UCSD-AML1 (cell line): ENCODE measurements around the gene ASPSCR1.

ENCODE experiments used
- DNase-seq: peaks from one replicate; lab custom pipeline; 2025; ENCODE audit not compliant: unreplicated experiment; lab: John Stamatoyannopoulos, UW

Gene ASPSCR1

DNA sequence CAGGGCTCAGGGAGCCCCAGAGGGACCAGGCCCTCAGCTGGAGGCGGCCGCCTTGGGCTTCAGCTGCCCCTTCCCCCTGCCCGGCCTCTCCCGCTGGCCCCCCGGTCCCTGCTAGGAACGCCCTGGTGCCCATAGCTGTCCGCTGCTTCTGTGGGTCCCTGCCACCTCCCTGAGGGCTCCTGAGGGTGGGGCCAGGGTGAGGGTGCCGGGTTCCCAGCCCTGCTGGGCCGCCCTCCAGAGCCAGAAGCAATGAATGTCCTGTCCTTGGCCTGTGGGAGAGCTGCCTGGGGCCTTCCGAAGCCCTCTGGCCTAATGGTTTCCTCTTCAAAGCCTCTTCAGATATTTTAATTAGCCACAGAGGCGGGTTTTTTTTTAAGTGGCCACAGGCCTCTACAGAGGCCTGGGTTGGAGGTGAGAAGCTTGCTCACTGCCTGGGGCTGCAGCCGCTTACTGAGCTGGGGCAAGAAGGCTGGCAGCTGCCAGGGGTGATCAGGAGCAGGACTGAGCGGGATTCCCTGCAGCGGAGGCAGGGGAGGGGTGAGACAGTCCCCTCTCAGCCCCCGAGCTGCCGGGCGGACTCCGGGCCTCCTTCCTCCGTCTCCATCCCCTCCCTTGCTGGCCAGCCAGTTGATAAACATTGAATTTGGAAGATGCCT lies 35.3 kb downstream of the ASPSCR1 start:
- DNase-seq = no peak

DNA sequence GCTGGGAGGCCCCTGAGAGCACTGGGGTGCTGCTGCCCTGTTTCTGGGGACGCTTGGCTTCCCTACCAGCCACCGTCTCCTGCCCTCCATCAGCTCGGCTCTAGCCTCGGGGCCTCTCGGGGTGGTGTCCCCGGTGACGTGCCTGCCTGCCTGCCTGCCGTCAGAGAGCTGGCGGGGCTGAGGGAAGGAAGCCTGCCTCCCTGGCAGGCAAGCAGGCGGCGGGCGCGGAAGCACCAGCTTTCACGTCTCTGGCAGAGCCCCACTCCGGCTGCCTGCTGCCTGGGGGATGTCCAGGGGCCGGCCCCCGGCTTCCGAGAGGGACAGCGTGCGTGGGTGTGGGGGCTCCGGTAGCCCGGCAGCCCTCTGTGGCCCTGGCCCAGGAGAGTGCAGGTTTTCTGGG lies 35.9 kb downstream of the ASPSCR1 start:
- no peak for DNase-seq

DNA sequence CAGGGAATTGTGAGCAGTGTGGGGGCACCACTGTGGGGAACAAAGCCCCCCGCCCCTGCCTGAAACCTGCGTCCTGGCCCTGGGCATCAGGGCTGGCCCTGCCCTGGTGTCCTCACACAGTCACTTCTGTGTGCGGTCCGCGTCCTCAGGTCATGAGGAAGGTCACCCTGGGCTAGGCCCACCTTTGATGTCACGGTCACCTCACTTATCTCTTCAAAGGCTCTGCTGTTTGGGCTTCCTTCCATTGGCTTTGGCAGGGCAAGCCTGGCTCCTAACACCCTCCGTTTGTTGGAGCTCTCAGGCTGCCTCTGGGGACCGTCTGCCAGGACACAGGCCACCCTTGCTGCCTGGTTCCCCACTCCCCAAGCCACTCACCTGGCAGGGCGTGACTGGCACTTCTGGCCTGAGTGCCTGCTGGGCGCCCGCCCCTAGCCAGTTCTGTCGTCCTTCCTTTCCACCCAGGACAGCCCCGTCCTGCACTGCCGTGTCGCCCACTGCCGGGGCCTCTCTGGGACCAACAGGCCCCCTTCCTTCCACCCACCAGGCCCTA lies 36.4 kb downstream of the ASPSCR1 start:
- no peak for DNase-seq

DNA sequence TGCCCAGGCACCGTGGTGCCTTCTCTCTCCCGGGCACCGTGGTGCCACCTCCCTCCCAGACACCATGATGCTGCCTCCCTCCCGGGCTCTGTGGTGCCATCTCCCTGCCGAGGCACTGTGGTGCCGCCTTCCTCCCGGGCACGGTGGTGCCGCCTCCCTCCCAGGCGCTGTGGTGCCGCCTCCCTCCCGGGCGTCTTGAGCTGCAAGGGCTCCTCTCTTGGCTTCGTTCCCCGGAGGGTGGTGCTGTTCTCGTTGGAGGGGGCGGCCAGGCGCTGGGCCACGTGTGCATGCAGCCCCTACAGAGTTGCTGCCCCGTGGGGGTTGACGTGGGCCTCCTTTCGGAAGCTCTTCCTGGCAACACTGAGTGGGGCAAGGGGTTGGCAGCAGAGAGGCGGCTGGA lies 37.0 kb downstream of the ASPSCR1 start:
- no peak for DNase-seq

DNA sequence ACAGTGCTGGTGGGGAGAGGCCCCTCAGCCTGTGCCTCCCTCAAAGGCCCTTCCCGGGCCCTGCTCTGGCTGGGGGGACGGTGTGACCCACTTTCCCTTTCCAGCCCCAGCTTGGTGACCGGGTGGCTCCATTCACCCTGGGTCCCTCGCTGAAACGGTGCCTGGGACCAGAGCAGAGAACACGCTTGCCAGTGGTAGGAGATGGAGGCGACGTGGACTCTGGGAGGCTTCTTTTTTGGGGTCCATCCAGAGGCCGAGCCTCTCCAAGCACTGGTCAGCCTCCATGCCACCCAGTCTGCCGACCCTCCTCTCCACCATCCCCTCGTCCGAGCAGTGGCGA lies 37.5 kb downstream of the ASPSCR1 start:
- DNase-seq = no peak

DNA sequence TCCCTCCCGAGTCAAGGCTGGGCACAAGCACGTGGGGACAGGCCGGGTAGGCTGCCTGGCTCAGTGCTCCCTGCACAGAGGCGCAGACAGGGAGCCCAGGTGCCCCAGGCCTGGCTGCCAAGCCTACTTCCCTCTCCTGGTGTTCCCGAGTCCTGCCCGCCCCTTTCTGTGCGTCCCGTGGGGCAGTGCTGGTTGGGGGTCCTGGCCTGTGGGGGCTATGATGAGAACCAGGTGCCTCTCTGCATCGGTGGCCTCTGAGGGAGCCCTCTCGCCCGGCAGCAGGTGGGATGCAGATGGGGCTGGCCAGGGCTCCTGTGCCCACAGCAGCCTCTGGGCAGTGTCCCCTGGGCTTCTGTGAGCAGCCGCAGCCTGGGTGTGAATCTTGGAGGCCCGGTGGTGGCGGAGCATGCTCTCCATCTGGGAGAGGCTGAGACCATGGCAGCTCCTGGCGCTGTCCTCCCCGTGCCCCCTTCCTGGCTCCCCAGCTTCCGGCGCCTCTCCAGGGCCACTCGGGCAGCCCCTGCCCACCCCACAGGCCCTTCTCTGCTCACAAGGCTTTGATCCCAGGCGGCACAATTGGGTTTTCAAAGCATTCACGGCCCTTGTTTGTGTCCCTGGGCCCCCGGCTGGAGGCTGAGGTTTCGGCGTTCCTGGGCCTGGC lies 38.0 kb downstream of the ASPSCR1 start:
- DNase-seq = no peak

DNA sequence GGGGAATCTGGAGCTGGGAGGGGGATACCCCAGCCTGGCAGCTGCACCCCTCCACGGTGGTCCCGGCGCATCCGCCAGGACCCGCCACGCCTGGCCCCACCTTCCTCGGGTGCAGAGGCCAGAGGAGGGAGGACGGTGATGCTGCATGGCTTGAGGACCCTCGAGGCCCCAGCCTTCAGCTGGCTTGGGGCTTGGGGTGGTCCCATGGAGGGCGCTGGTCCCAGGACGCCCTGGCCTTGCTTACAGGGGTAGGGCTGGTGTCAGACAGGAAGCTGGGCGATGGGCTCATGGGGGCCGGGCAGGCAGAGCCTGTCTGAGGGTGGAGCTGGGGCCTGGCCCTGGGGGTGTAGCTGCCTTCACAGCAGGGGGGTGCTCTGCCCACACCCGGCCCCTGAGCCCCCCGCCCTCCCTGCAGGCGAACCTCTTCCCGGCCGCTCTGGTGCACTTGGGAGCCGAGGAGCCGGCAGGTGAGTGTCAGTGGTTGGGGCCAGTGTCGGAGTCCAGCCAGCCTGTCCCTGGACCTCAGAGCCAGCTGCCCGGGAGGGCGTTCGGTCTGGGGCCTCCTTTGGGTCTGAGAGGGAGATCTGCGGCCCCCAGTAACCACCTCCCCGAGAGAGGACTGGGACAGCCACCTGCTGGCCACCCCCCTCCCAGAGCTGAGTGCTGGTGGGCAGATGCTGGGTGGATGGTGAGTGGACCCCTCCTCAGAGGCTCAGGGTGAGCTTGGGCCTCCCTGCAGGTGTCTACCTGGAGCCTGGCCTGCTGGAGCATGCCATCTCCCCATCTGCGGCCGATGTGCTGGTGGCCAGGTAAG lies 38.8 kb downstream of the ASPSCR1 start:
- DNase-seq = no peak

DNA sequence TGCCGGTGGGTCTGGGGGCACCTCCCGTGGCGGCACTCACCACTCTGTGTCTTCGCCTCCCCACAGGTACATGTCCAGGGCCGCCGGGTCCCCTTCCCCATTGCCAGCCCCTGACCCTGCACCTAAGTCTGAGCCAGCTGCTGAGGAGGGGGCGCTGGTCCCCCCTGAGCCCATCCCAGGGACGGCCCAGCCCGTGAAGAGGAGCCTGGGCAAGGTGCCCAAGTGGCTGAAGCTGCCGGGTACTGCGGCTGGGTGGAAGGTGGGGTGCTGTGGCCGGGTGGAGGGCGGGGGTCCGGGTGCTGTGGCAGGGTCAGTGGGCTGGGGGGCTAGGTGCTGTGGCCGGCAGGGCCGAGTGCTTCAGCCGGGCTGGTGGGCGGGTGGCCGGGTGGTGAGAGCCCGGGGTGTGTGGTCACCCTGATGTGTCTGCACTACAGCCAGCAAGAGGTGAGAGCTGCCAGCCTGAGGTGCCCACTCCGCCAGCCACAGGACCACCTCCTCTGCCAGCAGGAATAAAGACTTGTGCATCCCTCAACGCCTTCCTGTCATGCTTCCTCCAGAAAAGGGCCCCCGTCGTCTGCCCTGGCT lies 39.5 kb downstream of the ASPSCR1 start:
- no peak for DNase-seq

DNA sequence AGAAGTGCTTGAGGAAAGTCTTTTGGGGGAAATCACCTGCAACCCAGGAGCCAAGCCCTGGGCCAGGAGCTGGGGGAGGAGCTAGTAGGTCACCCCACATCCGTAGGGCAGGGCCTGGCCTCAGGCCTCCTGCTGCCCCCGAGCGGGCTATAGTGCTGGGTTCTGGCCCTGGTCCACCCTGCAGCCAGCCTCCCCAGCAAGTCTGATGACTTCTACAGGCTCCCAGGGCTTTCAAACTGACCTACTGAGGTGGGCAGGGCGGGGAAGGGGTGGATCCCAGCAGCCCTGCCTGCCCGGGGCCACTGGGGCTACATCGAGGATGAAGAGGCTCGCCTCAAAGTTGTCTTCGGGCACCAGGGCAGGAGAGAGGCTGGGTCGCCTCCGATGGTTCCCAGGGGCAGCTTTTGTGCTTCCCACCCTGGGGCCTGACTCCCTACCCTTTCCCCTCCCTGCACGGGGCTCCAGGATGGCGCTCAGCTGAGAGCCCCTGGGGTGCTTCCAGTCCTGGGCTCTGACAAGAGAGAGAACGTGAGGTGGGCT lies 40.3 kb downstream of the ASPSCR1 start:
- DNase-seq = no peak

DNA sequence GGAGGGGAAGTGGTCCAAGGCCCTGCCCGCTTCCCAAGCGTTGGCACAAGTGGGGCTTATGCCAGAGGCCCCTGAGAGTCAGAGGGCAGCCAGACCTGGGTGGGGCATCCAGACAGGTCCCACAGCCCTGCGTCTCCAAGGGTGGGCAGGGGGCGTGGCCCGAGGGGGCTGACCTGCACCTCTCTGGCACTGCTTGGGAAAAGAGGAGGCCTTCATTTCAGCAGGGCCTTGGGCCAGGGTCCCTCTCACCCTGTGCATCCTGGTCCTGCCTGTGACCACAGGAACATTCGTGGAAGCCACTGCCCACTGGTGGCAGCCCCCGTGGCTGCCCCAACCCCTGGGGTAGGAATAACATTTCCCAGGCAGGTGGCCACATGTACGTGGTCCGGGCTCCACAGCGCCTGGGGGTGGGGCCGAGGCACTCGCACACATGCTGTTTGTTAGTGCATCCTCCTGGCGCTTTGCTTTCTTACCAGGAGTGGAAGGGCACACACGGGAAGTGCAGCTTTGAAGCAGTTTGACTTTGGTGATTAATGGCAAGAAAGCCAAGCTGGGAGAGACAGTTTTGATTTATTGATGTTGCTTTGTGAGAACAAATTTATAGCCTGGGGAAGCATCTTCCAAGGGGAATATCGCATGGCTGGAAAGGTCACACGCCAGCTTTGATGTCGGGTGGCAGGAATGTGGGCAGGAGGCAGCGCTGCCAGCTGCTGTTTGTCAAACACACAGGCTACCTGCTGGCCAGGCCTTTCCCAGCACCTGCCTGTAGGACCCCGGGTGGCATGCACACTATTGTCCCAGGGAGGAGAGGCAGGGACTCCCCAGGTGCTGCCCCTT lies 40.9 kb downstream of the ASPSCR1 start:
- no peak for DNase-seq

DNA sequence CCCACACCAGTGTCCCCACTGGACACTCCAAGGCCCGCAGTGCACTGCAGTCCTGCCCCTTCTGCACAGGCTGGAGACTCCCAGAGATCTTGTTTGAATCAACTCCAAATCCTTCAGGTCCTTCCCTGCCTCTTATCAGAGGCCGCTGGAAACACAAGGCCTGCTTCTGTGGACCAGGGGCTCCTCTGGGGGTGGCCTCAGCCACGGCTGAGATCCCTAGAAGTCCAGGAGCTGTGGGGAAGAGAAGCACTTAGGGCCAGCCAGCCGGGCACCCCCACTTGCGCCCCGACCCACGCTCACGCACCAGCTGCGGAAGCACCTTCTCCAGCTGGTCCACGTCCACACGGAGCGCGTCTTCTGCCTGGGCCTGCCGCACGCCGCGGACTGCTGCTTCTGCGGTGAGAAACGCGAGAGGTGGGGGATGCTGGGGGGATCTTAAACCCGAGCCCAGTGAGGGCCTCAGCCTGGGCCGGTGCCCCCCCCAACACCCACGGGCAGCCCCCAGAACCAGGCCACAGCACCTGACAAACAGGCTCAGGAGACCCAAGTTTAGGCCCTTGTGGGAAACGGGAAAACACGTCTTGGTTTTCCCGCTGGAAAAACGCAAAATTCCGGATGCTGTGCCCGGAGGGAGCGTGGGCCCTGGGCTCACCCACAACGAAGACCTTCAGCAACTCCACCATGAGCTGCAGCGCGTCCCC lies 41.7 kb downstream of the ASPSCR1 start:
- DNase-seq = no peak

DNA sequence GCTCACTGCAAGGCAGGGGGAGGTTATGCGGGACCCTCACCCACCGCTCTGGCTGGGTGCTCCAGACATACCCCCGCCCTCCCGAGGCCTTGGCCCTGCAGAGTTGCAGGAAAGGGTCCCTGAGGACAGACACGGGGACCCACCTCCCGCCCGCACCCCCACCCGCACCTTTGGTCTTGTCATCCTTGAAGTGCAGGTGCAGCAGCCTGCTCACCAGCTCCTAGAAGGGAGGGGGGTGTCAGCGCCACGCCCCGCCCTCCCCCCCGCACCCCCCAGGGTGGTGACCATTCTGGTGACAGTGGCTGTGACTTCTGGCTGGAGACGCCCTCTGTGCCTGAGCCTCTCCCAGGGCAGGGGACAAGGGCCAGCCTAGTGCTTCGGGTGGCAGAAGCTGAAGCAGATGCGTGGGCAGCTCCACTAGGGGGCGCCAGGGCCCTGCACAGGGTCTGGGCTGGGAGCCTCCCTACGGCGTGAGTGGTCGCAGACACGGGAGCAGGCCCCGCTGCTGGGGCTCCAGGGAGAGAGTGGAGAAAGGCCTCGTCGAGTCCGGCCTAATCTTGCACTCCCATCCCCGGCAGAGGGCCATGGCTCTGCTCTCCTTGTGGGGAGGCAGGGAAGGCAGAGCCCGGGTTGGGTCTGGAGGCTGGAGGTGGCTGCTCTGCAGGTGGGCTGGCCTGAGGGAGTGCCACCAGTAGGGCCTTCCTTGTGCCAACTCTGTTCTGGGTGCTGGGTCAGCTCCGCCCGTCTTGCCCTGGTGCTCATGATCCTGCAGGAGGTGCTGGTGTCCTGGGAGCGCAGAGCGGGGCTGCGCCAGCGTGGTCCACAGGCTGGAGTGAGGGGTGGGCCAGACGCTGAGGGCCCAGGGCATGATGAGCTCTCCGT lies 42.5 kb downstream of the ASPSCR1 start:
- DNase-seq = peak; percentile 73

DNA sequence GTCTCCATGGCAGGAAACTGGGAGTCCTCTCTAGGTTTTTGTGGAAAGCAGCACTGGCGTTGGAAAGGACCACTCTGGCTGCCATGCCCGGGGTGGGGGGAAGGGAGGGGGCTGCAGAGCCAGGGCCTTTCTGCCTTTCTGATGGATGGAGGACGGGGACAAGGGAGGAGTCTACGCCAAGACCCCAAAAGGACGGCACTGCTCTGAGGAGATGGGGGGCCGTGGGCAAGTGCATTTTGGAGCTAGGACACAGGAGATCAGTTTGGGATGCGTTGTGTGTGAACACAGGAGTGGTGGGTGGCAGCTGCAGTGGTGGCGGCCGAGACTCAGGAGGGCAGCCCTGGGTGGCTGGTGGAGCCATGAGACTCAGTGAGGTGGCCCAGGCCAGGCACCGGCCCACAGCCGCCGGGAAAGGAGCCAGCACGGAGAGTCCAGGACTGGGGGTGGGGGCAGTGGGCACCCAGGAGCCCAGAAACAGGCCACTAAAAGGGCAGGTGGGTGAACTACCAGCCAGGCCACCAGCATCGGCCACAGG lies 43.2 kb downstream of the ASPSCR1 start:
- DNase-seq = no peak

DNA sequence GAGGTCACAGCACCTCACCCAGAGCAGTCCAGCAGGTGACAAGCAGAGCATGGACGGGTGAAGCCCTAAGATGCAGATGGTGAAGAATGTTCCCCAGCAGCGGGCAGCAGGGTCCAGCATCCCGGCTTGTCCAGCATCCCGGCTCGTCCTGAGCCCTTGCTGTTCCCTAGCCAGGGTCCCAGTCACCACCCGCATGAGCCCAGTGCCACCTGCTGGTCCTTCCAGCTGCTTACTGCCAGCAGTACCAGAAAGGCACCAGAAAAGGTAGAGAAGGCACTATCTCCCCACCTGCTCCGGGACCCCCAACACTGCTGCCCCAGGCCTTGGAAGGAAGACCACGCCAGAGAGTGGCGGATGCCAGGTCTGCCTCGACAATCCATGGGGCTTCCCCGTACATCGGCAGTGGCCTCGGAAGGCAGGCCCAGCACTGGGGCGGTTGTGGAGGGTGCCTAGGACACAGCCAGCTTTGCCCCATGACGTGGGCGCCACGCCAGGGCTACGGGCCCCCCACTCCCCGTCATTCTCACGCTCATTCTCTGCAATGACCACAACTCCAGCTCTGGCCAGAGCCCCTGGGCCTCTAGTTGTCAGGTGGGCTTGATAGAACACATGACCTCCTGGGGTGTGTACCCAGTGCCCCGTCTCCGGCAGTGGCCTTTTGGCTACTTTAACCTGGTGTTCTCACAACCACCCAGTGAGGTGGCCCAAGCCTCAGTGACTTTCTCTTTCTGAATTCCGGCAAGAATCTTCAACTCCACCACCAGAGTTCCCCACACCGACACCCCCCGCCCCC lies 43.9 kb downstream of the ASPSCR1 start:
- DNase-seq = peak; percentile 52

DNA sequence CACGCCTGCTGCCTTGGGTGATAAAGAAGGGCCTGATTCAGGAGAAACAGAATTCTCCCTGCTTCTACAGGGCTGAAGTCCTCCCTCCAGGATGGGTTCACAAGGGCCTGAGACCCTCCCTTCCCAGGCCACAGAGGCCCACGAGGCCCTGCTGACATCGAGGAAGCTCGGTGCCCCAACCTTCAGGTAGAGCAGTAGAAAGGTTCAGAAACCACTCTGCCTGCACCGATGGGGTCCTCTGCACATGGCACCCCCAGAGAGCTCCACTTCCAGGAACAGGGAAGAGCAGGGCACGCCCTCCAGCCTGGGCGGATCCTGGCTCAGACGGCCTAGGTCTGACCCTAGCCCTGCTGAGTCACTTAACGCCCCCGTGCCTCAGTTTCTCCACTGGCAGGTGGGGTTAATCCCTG lies 44.5 kb downstream of the ASPSCR1 start:
- no peak for DNase-seq

DNA sequence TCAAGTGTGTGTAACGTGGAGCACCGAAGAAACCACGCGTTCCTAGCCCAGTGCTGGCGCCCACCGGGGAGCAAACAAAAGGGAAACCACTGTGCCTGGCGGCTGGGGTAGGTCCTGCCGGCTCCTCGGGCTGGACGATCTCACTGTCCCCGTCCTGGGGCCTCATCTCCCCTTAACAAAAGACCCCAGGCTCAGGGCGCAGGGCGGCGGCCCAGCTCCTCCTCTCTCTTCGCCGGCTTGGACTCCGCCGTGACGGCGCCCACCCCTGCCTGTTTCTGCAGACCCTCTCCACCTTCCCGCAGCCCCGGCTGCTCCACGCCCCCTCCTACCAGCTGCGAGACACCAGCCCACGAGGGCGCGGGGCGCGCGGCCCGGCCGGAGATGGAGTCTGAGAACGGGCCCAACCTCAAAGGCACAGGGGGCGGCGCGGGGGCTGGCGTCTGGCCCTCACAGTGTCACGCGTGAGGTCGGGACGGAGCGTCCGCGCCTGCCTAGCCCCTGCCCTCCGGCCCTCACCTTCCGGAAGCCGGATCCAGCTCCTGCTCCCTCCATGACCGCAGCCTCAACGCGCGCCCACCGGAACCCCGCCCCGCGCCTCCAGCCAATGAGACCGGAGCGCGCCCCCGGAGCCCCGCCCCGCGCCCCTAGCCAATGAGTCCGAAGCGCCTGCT lies 45.0 kb downstream of the ASPSCR1 start, which contains the start of gene CENPX:
TSS of gene CENPX (minus strand) at position 569 of the 671 bp plus-strand sequence. CDS start at position 552, 17 bp downstream.
- no peak for DNase-seq

DNA sequence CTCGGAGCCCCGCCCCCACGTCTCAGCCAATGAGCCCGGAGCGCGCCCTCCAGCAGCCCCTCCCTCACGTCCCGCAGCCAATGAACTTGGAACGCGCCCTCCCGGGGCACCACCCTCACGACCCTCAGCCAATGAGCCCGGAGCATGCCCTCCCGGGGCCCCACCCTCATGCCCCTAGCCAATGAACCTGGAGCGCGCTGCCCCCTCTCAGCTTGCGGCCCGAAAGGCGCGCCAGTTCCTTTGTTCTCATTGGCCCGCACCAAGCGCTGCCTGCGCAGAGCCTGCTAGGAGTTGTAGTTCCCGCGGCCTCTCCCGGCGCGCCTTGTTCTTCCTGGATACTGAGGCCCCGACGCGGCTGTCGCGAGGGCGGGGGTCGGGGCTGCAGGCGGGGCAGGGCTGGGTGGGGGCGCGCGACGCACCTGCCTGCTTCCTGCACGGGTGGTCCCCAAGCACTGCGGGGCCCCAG lies 45.6 kb downstream of the ASPSCR1 start, which contains the start of gene LRRC45:
TSS of gene LRRC45 (plus strand) at position 325 of the 466 bp plus-strand sequence. CDS start 339 bp downstream, outside the sequence.
- DNase-seq = peak; percentile 100
